OCI-LY3 (cell line): ENCODE results near the gene NDE1.

Experiments
- H2AFZ ChIP-seq: fragments of 200-600, 300-600 bp; shearing (Covaris generic); 2 replicates; pipeline ENCODE4 v1.6.0; 2014; ENCODE audit warnings: antibody characterized with exemption, low read depth, low read length
- H3K27ac ChIP-seq: fragments of 200-600, 300-600 bp; sonication (generic); 2 replicates; pipeline ENCODE4 v1.5.1; 2014; ENCODE audit warnings: mild to moderate bottlenecking, low read length, moderate library complexity, mixed read lengths
- H3K27me3 ChIP-seq: fragments of 200-600, 300-600 bp; sonication (generic); 2 replicates; pipeline ENCODE4 v1.6.1; 2014; ENCODE audit warnings: low read depth, low read length, mixed read lengths
- H3K36me3 ChIP-seq: fragments of 200-600, 300-600 bp; sonication (generic); replicated peaks from 2 replicates; pipeline ENCODE3; 2014; ENCODE audit warnings: low read depth, low read length, mixed read lengths
- H3K4me1 ChIP-seq: fragments of 300-600, 200-600 bp; sonication (generic); 2 replicates; pipeline ENCODE4 v1.6.1; 2014; ENCODE audit warnings: low read length, mixed read lengths
- H3K4me2 ChIP-seq: fragments of 200-600, 300-600 bp; sonication (generic); 2 replicates; pipeline ENCODE4 v1.6.1; 2014; ENCODE audit warnings: low read length, mixed read lengths
- H3K4me3 ChIP-seq: fragments of 300-600, 200-600 bp; sonication (generic); 2 replicates; pipeline ENCODE4 v1.5.1; 2014; ENCODE audit warnings: antibody characterized with exemption, mild to moderate bottlenecking, low read length, moderate library complexity
- H3K79me2 ChIP-seq: fragments of 300-600, 200-600 bp; shearing (Covaris generic); 2 replicates; pipeline ENCODE4 v1.6.1; 2014; ENCODE audit warnings: mild to moderate bottlenecking, low read length, mixed read lengths
- H3K9ac ChIP-seq: fragments of 300-600, 200-600 bp; shearing (Covaris generic); 2 replicates; pipeline ENCODE4 v1.6.0; 2014; ENCODE audit warnings: mild to moderate bottlenecking, low read length, moderate library complexity
- H3K9me3 ChIP-seq: fragments of 200-600, 300-600 bp; shearing (Covaris generic); 2 replicates; pipeline ENCODE4 v1.6.1; 2014; ENCODE audit warnings: low read length, mixed read lengths; ENCODE audit not compliant: insufficient read depth
- H4K20me1 ChIP-seq: fragments of 200-600, 300-600 bp; sonication (generic); 2 replicates; pipeline ENCODE4 v1.6.1; 2016; ENCODE audit warnings: low read length, mixed read lengths; ENCODE audit not compliant: insufficient read depth
- CTCF ChIP-seq: fragments of 200-600, 300-600 bp; sonication (generic); IDR thresholded peaks from 2 replicates; pipeline ENCODE4 v1.5.1; 2014; ENCODE audit warnings: antibody characterized with exemption, low read length, low read depth
- EZH2phosphoT487 ChIP-seq: fragments of 200-600 bp; shearing (Covaris generic); IDR thresholded peaks from 2 replicates; pipeline ENCODE4 v1.6.1; 2018; ENCODE audit warnings: antibody characterized with exemption, mixed run types, low read depth

Gene NDE1

GRCh38 chr16:15621889-15622288, 28.2 kb upstream of the NDE1 start:
- no peaks in the 10 kb centered on the region for H3K27me3 ChIP-seq
- no peak overlapping the region for H3K9ac ChIP-seq
- no peaks in the 10 kb centered on the region for H4K20me1 ChIP-seq
- no peak overlapping the region for H3K4me2 ChIP-seq
- no peak overlapping the region for H3K27ac ChIP-seq
- H3K9me3 ChIP-seq: no peaks in the 10 kb centered on the region
- no peak for TF ChIP-seq EZH2phosphoT487
- no peak for TF ChIP-seq CTCF
- H3K4me3 ChIP-seq: no peak overlapping the region
- peaks cover 74% of the 10 kb centered on the region for H3K36me3 ChIP-seq
- no peaks in the 10 kb centered on the region for H3K4me1 ChIP-seq
- 0 out of 2 replicates have a peak, but pooled peaks cover under 1% of the 10 kb centered on the region for H3K79me2 ChIP-seq
- no peak overlapping the region for H2AFZ ChIP-seq

- peaks cover 84% of the 10 kb centered on the region for H3K79me2 ChIP-seq
- peak overlapping the region; percentile 11 for H3K4me3 ChIP-seq
- peak overlapping the region; percentile 66 for H3K4me2 ChIP-seq
- H2AFZ ChIP-seq: no peak overlapping the region
- H3K9ac ChIP-seq: peak overlapping the region; percentile 37; the same call in 1 of the 2 replicates
- H3K36me3 ChIP-seq: peaks cover 77% of the 10 kb centered on the region
- H4K20me1 ChIP-seq: no peaks in the 10 kb centered on the region
- H3K4me1 ChIP-seq: peaks cover 54% of the 10 kb centered on the region
- no peaks in the 10 kb centered on the region for H3K27me3 ChIP-seq
- TF ChIP-seq EZH2phosphoT487: no peak
- TF ChIP-seq CTCF: no peak
- H3K9me3 ChIP-seq: no peaks in the 10 kb centered on the region
- H3K27ac ChIP-seq: peak overlapping the region; percentile 98
Measured at GRCh38 chr16:15631730-15632409, 18.2 kb upstream of the NDE1 start.

GRCh38 chr16:15635926-15636325, 14.1 kb upstream of the NDE1 start:
- H3K4me3 ChIP-seq: peak overlapping the region; percentile 40
- peaks cover 94% of the 10 kb centered on the region for H3K4me1 ChIP-seq
- peak overlapping the region; percentile 98 for H3K27ac ChIP-seq
- H3K27me3 ChIP-seq: no peaks in the 10 kb centered on the region
- peak overlapping the region; percentile 64 for H3K4me2 ChIP-seq
- peaks cover 75% of the 10 kb centered on the region for H3K36me3 ChIP-seq
- peak overlapping the region; percentile 52; the same call in 1 of the 2 replicates for H3K9ac ChIP-seq
- H3K9me3 ChIP-seq: no peaks in the 10 kb centered on the region
- H2AFZ ChIP-seq: no peak overlapping the region
- H4K20me1 ChIP-seq: no peaks in the 10 kb centered on the region
- TF ChIP-seq CTCF (no peak), EZH2phosphoT487 (no peak)
- H3K79me2 ChIP-seq: peaks cover 80% of the 10 kb centered on the region

GRCh38 chr16:15636392-15636873, 13.6 kb upstream of the NDE1 start:
- H3K4me2 ChIP-seq: peak overlapping the region; percentile 64
- H2AFZ ChIP-seq: no peak overlapping the region
- peaks cover 81% of the 10 kb centered on the region for H3K79me2 ChIP-seq
- peak overlapping the region; percentile 98 for H3K27ac ChIP-seq
- no peaks in the 10 kb centered on the region for H3K9me3 ChIP-seq
- peak overlapping the region; percentile 40 for H3K4me3 ChIP-seq
- no peak for TF ChIP-seq CTCF
- TF ChIP-seq EZH2phosphoT487: no peak
- H3K4me1 ChIP-seq: peaks cover 97% of the 10 kb centered on the region
- no peaks in the 10 kb centered on the region for H3K27me3 ChIP-seq
- H4K20me1 ChIP-seq: no peaks in the 10 kb centered on the region
- peaks cover 71% of the 10 kb centered on the region for H3K36me3 ChIP-seq
- H3K9ac ChIP-seq: peak overlapping the region; percentile 52; the same call in 1 of the 2 replicates
